Endothelial cell (in vitro differentiated cells): Measurements from ENCODE around the gene TEK. TPM values are rescaled to one million over a fixed set of nuclear protein-coding genes. Genes with fewer than 3 reads are reported as not detected.

ENCODE experiments used
- total RNA-seq: library from RNA; stranded (reverse); fragmentation: NEBNext Ultra II Directional; extraction: Animal tissue kit (Norgen Biotek cat#: 25700); gene quantifications from one replicate; pipeline ENCODE4 v1.2.1, GENCODE V29; 2021; ENCODE audit not compliant: unreplicated experiment

TEK gene
- total RNA-seq, 1 donor from 2014 or later: 448 TPM

Other genes starting within 250 kb of the TEK start
- gene CAAP1, start 216.4 kb upstream of the TEK start, total RNA-seq: 10.1 TPM
- gene PLAA, start 162.0 kb upstream of the TEK start, total RNA-seq: 46.2 TPM
- 6.5 TPM for gene IFT74, start 152.8 kb upstream of the TEK start, total RNA-seq
- gene LRRC19, start 103.6 kb upstream of the TEK start, total RNA-seq: not detected
- gene EQTN, start 187.9 kb downstream of the TEK start, total RNA-seq: not detected